Mesendoderm (in vitro differentiated cells): ENCODE results near the gene GALNT17.

Experiments used
- DNase-seq: peaks from one replicate; pipeline ENCODE4 v3.0.0; 2013
- H2AK5ac ChIP-seq: 2 replicates; pipeline ENCODE4 v1.6.1; 2013; ENCODE audit warnings: low read length, inconsistent platforms
- H2BK120ac ChIP-seq: 2 replicates; pipeline ENCODE4 v1.6.1; 2013; ENCODE audit warnings: low read depth, mild to moderate bottlenecking, low read length, moderate library complexity, mixed read lengths
- H2BK15ac ChIP-seq: replicated peaks from 2 replicates; pipeline ENCODE4 v1.6.1; 2013; ENCODE audit warnings: low read depth, mild to moderate bottlenecking, moderate library complexity
- H2BK5ac ChIP-seq: 2 replicates; pipeline ENCODE4 v1.6.1; 2013; ENCODE audit warnings: low read length, inconsistent platforms
- H3K18ac ChIP-seq: 2 replicates; pipeline ENCODE4 v1.6.1; 2013; ENCODE audit warnings: mild to moderate bottlenecking, low read length, mixed read lengths
- H3K23ac ChIP-seq: one replicate; pipeline ENCODE4 v1.6.1; 2013; ENCODE audit warnings: low read length
- H3K27ac ChIP-seq: 2 replicates; pipeline ENCODE4 v1.5.1; 2013; ENCODE audit warnings: low read depth, mild to moderate bottlenecking, inconsistent platforms, low read length, moderate library complexity
- H3K27me3 ChIP-seq: 2 replicates; pipeline ENCODE4 v1.6.1; 2013; ENCODE audit warnings: low read length, control low read depth, mild to moderate bottlenecking, inconsistent platforms; ENCODE audit not compliant: insufficient read depth, poor library complexity
- H3K36me3 ChIP-seq: 2 replicates; pipeline ENCODE4 v1.6.1; 2013; ENCODE audit warnings: low read length, inconsistent platforms; ENCODE audit not compliant: control insufficient read depth, insufficient read depth
- H3K4ac ChIP-seq: one replicate; pipeline ENCODE4 v1.6.1; 2013; ENCODE audit warnings: low read depth, mild to moderate bottlenecking, low read length, moderate library complexity
- H3K4me1 ChIP-seq: 2 replicates; pipeline ENCODE4 v1.6.1; 2013; ENCODE audit warnings: low read depth, low read length, inconsistent platforms; ENCODE audit not compliant: control insufficient read depth
- H3K4me2 ChIP-seq: 2 replicates; pipeline ENCODE4 v1.6.1; 2013; ENCODE audit warnings: low read length
- H3K4me3 ChIP-seq: 2 replicates; pipeline ENCODE4 v1.5.1; 2013; ENCODE audit warnings: mild to moderate bottlenecking, low read length
- H3K56ac ChIP-seq: one replicate; pipeline ENCODE4 v1.6.1; 2013; ENCODE audit warnings: low read length
- H3K79me1 ChIP-seq: 2 replicates; pipeline ENCODE4 v1.6.1; 2013; ENCODE audit warnings: low read length, inconsistent platforms
- H3K79me2 ChIP-seq: 2 replicates; pipeline ENCODE4 v1.6.1; 2013; ENCODE audit warnings: mild to moderate bottlenecking, low read length; ENCODE audit not compliant: control insufficient read depth, insufficient read depth
- H3K9ac ChIP-seq: 2 replicates; pipeline ENCODE4 v1.6.1; 2013; ENCODE audit warnings: low read length, inconsistent platforms
- H4K5ac ChIP-seq: one replicate; pipeline ENCODE4 v1.6.1; 2013; ENCODE audit warnings: low read length
- H4K8ac ChIP-seq: one replicate; pipeline ENCODE4 v1.6.1; 2013; ENCODE audit warnings: low read depth, mild to moderate bottlenecking, control low read depth, low read length, moderate library complexity
- WGBS: extraction: QIAGEN DNeasy Blood & Tissue Kit; methylation state at CpG from one replicate; pipeline ENCODE4 v1.1.7; 2013; ENCODE audit warnings: low lambda C conversion rate, missing lambda C conversion rate; ENCODE audit not compliant: insufficient coverage; ENCODE audit errors: extremely low coverage; 5-methylcytosine and 5-hydroxymethylcytosine counted together

The GALNT17 gene

DNA sequence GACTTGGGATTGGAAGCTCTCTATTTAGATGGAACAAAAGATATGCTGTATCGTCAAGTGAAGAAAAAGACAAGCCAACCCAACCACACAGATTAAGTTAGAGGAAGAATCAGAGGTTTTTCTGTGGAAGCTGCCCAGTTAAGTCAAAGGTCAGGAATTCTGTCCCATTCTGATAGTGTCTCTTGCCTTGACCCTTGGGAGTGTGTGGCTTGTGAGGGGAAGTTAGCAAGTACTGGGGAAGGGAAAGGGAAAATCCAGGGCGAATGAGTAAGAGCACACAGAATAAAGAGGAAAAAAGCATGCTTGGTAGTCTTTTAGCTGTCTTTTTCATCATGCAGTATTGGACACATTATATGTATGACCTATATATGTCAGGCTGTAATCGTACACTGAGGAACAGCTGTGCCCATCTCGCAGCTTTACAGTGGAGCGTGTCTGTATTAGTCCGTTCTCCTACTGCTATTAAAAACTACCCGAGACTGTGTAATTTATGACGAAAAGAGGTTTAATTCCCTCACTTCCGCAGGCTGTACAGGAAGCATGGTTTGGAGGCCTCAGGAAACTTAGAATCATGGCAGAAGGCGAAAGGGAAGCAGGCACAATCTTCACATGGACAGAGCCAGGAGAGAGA lies 197.2 kb downstream of the GALNT17 start:
- H3K79me2 ChIP-seq: peaks cover 4% of the 10 kb centered on the region
- peaks cover 8% of the 10 kb centered on the region for H3K79me1 ChIP-seq
- DNase-seq: no peak
- no peak overlapping the region for H2BK5ac ChIP-seq
- no peak overlapping the region for H3K9ac ChIP-seq
- H3K36me3 ChIP-seq: no peaks in the 10 kb centered on the region
- no peak overlapping the region for H3K4me2 ChIP-seq
- peak overlapping the region; percentile 8 for H3K56ac ChIP-seq
- H4K8ac ChIP-seq: peak overlapping the region; percentile 41
- H3K27me3 ChIP-seq: no peaks in the 10 kb centered on the region
- H3K4me1 ChIP-seq: peaks cover 7% of the 10 kb centered on the region
- H2AK5ac ChIP-seq: no peak overlapping the region
- H3K23ac ChIP-seq: no peak overlapping the region
- H3K4ac ChIP-seq: no peak overlapping the region
- no peak overlapping the region for H3K27ac ChIP-seq
- H2BK15ac ChIP-seq: no peak overlapping the region
- no peak overlapping the region for H4K5ac ChIP-seq
- H2BK120ac ChIP-seq: no peak overlapping the region
- no CpG with 5 or more reads among the region's 10 CpGs for WGBS
- no peak overlapping the region for H3K4me3 ChIP-seq
- H3K18ac ChIP-seq: peak overlapping the region; percentile 78

DNA sequence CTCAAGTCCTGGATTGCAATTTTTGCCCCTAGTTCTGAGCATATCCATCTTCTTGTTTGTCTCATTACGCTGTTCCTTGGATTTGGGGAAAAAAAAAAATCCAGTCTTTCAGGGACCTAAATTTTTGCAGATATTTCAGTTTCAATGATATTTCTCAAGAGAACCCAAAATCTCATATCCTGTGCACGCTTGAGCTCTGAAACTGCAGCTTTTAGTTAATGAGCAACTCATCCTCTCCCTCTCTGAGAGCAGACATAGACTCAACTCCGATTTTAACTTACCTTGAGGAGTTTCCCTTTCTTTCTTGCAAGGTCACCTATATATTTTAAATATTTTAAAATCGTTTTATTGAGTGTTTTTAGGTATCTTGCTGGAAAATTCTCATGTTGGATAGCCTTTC lies 200.3 kb downstream of the GALNT17 start:
- H2BK5ac ChIP-seq: no peak overlapping the region
- no CpG with 5 or more reads among the region's 4 CpGs for WGBS

DNA sequence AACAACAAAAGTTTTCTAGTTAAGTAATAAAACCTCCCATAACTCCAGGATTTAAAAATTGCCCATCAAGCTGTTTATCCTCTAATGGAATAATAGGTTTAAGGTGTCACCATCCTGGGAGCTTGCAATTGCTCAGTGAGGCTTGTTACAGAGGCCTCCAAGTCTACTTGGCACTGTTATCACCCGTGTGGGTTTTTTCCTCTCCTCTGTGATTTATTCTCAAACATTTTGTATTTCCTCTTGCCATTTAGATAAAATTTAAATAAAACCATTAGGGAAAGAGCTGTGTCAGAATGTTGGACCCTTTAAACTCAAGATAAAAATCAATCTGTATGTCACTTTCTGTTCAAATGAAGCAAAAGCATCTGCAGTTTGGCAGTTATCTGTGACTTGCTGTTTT lies 202.6 kb downstream of the GALNT17 start:
- H3K27me3 ChIP-seq: no peaks in the 10 kb centered on the region
- H3K23ac ChIP-seq: no peak overlapping the region
- H3K4me2 ChIP-seq: no peak overlapping the region
- H2BK120ac ChIP-seq: no peak overlapping the region
- H3K56ac ChIP-seq: no peak overlapping the region
- H3K79me2 ChIP-seq: peaks cover 2% of the 10 kb centered on the region
- no CpG with 5 or more reads among the region's 1 CpG for WGBS
- H3K79me1 ChIP-seq: peaks cover 5% of the 10 kb centered on the region
- no peak overlapping the region for H4K8ac ChIP-seq
- H3K36me3 ChIP-seq: no peaks in the 10 kb centered on the region
- H3K9ac ChIP-seq: no peak overlapping the region
- no peak for DNase-seq
- no peak overlapping the region for H2BK5ac ChIP-seq
- H2AK5ac ChIP-seq: no peak overlapping the region
- H3K4ac ChIP-seq: no peak overlapping the region
- H3K18ac ChIP-seq: no peak overlapping the region
- H3K4me1 ChIP-seq: peaks cover 1% of the 10 kb centered on the region
- H3K4me3 ChIP-seq: no peak overlapping the region
- H4K5ac ChIP-seq: no peak overlapping the region
- H2BK15ac ChIP-seq: no peak overlapping the region
- no peak overlapping the region for H3K27ac ChIP-seq

More for the DNA sequence above, 200.3 kb downstream of the GALNT17 start:
- H3K4me3 ChIP-seq: no peak overlapping the region
- H4K8ac ChIP-seq: no peak overlapping the region
- peaks cover 7% of the 10 kb centered on the region for H3K79me1 ChIP-seq
- H2BK15ac ChIP-seq: no peak overlapping the region
- no peak overlapping the region for H3K4me2 ChIP-seq
- H3K79me2 ChIP-seq: peaks cover 2% of the 10 kb centered on the region
- H3K36me3 ChIP-seq: no peaks in the 10 kb centered on the region
- no peak overlapping the region for H3K27ac ChIP-seq
- H3K56ac ChIP-seq: no peak overlapping the region
- H3K23ac ChIP-seq: no peak overlapping the region
- peaks cover 1% of the 10 kb centered on the region for H3K4me1 ChIP-seq
- H4K5ac ChIP-seq: no peak overlapping the region
- no peak overlapping the region for H2AK5ac ChIP-seq
- DNase-seq: no peak
- H2BK120ac ChIP-seq: no peak overlapping the region
- no peaks in the 10 kb centered on the region for H3K27me3 ChIP-seq
- no peak overlapping the region for H3K18ac ChIP-seq
- H3K4ac ChIP-seq: no peak overlapping the region
- H3K9ac ChIP-seq: no peak overlapping the region

- H3K9ac ChIP-seq: no peak overlapping the region
- H3K56ac ChIP-seq: no peak overlapping the region
- no peak overlapping the region for H3K4me2 ChIP-seq
- peaks cover 5% of the 10 kb centered on the region for H3K79me1 ChIP-seq
- H3K4me3 ChIP-seq: no peak overlapping the region
- DNase-seq: no peak
- no peak overlapping the region for H4K8ac ChIP-seq
- no peak overlapping the region for H4K5ac ChIP-seq
- no CpG with 5 or more reads among the region's 2 CpGs for WGBS
- no peak overlapping the region for H2BK120ac ChIP-seq
- H3K27ac ChIP-seq: no peak overlapping the region
- H3K79me2 ChIP-seq: peaks cover 2% of the 10 kb centered on the region
- H2BK5ac ChIP-seq: no peak overlapping the region
- no peak overlapping the region for H3K18ac ChIP-seq
- H3K4me1 ChIP-seq: peaks cover 3% of the 10 kb centered on the region
- no peak overlapping the region for H3K4ac ChIP-seq
- H2AK5ac ChIP-seq: no peak overlapping the region
- no peaks in the 10 kb centered on the region for H3K36me3 ChIP-seq
- H3K23ac ChIP-seq: no peak overlapping the region
- no peak overlapping the region for H2BK15ac ChIP-seq
- no peaks in the 10 kb centered on the region for H3K27me3 ChIP-seq
These were observed 206.9 kb downstream of the GALNT17 start for GRCh38 chr7:71338866-71339265.

- Histone ChIP-seq H3K27me3 (no peaks in the 10 kb centered on the region), H3K79me2 (peaks cover 2% of the 10 kb centered on the region), H3K4me2 (no peak overlapping the region), H2BK5ac (no peak overlapping the region), H2AK5ac (no peak overlapping the region), H3K56ac (no peak overlapping the region), H3K4ac (no peak overlapping the region), H3K4me1 (peaks cover 3% of the 10 kb centered on the region), H2BK15ac (no peak overlapping the region), H3K23ac (no peak overlapping the region), H3K27ac (no peak overlapping the region), H2BK120ac (no peak overlapping the region), H4K8ac (no peak overlapping the region), H3K4me3 (no peak overlapping the region), H3K18ac (no peak overlapping the region), H3K9ac (no peak overlapping the region), H3K79me1 (peaks cover 5% of the 10 kb centered on the region), H3K36me3 (no peaks in the 10 kb centered on the region), H4K5ac (no peak overlapping the region)
- WGBS: no CpG with 5 or more reads among the region's 1 CpG
- DNase-seq: peak; percentile 30
These were observed 208.0 kb downstream of the GALNT17 start for GRCh38 chr7:71339924-71340323.

GRCh38 chr7:71342202-71342601 lies 210.3 kb downstream of the GALNT17 start:
- Histone ChIP-seq H3K18ac (no peak overlapping the region), H3K36me3 (no peaks in the 10 kb centered on the region), H3K9ac (no peak overlapping the region), H3K79me1 (peaks cover 8% of the 10 kb centered on the region), H4K5ac (no peak overlapping the region), H2BK15ac (no peak overlapping the region), H2AK5ac (no peak overlapping the region), H2BK5ac (no peak overlapping the region), H3K23ac (no peak overlapping the region), H4K8ac (no peak overlapping the region), H3K27ac (no peak overlapping the region), H3K4me2 (no peak overlapping the region), H2BK120ac (no peak overlapping the region), H3K4me3 (no peak overlapping the region), H3K4ac (no peak overlapping the region), H3K27me3 (no peaks in the 10 kb centered on the region), H3K4me1 (peaks cover 3% of the 10 kb centered on the region), H3K79me2 (peaks cover 5% of the 10 kb centered on the region), H3K56ac (no peak overlapping the region)
- DNase-seq: no peak
